IPS-NIHi7 (cell line): ENCODE results near the gene MCU.
"Not testable (repeated sequence)": the region's sequence is repeated elsewhere in the genome, so short reads cannot be mapped to it uniquely, and the experiment has no call there.

Experiments used
- DNase-seq: peaks from one replicate; pipeline ENCODE4 v3.0.0; 2012; ENCODE audit warnings: mixed read lengths; ENCODE audit errors: extremely low spot score

Gene MCU

GRCh38 chr10:72730479-72730878, 38.5 kb downstream of the MCU start:
- no peak for DNase-seq

- no peak for DNase-seq
Measured at GRCh38 chr10:72731916-72732419, 40.0 kb downstream of the MCU start.

GRCh38 chr10:72732521-72732920, 40.6 kb downstream of the MCU start:
- no peak for DNase-seq

- no peak for DNase-seq
Measured at GRCh38 chr10:72733989-72734388, 42.0 kb downstream of the MCU start.

- DNase-seq: no peak
Measured at GRCh38 chr10:72735288-72735936, 43.5 kb downstream of the MCU start.

GRCh38 chr10:72736176-72736827, 44.4 kb downstream of the MCU start:
- no peak for DNase-seq

GRCh38 chr10:72736828-72737220, 44.9 kb downstream of the MCU start:
- no peak for DNase-seq

GRCh38 chr10:72737357-72737756, 45.4 kb downstream of the MCU start:
- DNase-seq: not testable (repeated sequence)

- no peak for DNase-seq
Measured at GRCh38 chr10:72738486-72738885, 46.5 kb downstream of the MCU start.

GRCh38 chr10:72740528-72740927, 48.6 kb downstream of the MCU start:
- peak; percentile 40 for DNase-seq

- no peak for DNase-seq
Measured at GRCh38 chr10:72742092-72742491, 50.1 kb downstream of the MCU start.

- no peak for DNase-seq
Measured at GRCh38 chr10:72742797-72743196, 50.9 kb downstream of the MCU start.

GRCh38 chr10:72744566-72744965, 52.6 kb downstream of the MCU start:
- no peak for DNase-seq

GRCh38 chr10:72746426-72747363, 54.8 kb downstream of the MCU start:
- DNase-seq: no peak

- DNase-seq: no peak
Measured at GRCh38 chr10:72747521-72747920, 55.6 kb downstream of the MCU start.

GRCh38 chr10:72753760-72754231, 61.9 kb downstream of the MCU start:
- no peak for DNase-seq

- DNase-seq: no peak
Measured at GRCh38 chr10:72754275-72755032, 62.5 kb downstream of the MCU start.

- DNase-seq: no peak
Measured at GRCh38 chr10:72756674-72757385, 64.9 kb downstream of the MCU start.

GRCh38 chr10:72757732-72758131, 65.8 kb downstream of the MCU start:
- no peak for DNase-seq

GRCh38 chr10:72758930-72759329, 67.0 kb downstream of the MCU start:
- not testable (repeated sequence) for DNase-seq

GRCh38 chr10:72759584-72759983, 67.6 kb downstream of the MCU start:
- DNase-seq: no peak
